Ectodermal cell (in vitro differentiated cells): ENCODE results near the gene LRBA.

Experiments used
- H3K27ac ChIP-seq: 2 replicates; pipeline ENCODE4 v1.7.0; 2013; ENCODE audit warnings: mild to moderate bottlenecking, low read depth, low read length; ENCODE audit not compliant: insufficient read depth, poor library complexity, severe bottlenecking
- H3K27me3 ChIP-seq: 2 replicates; pipeline ENCODE4 v1.7.0; 2013; ENCODE audit warnings: mild to moderate bottlenecking, low read length; ENCODE audit not compliant: insufficient read depth, control insufficient read depth, poor library complexity, severe bottlenecking
- H3K36me3 ChIP-seq: one replicate; pipeline ENCODE4 v1.7.0; 2013; ENCODE audit warnings: low read length; ENCODE audit not compliant: control insufficient read depth, insufficient read depth
- H3K4me1 ChIP-seq: one replicate; pipeline ENCODE4 v1.7.0; 2013; ENCODE audit warnings: low read length; ENCODE audit not compliant: control insufficient read depth, insufficient read depth
- H3K4me3 ChIP-seq: 2 replicates; pipeline ENCODE4 v1.7.0; 2013; ENCODE audit warnings: low read depth, low read length, control low read depth; ENCODE audit not compliant: insufficient read depth
- H3K9me3 ChIP-seq: 2 replicates; pipeline ENCODE4 v1.7.0; 2013; ENCODE audit warnings: mild to moderate bottlenecking, low read length, moderate library complexity; ENCODE audit not compliant: control insufficient read depth
- WGBS, 2 experiments: methylation state at CpG; one replicate each; pipeline ENCODE4 v1.1.7; 2013; ENCODE audit warnings: missing lambda C conversion rate in 2 of 2; 5-methylcytosine and 5-hydroxymethylcytosine counted together

LRBA gene

DNA sequence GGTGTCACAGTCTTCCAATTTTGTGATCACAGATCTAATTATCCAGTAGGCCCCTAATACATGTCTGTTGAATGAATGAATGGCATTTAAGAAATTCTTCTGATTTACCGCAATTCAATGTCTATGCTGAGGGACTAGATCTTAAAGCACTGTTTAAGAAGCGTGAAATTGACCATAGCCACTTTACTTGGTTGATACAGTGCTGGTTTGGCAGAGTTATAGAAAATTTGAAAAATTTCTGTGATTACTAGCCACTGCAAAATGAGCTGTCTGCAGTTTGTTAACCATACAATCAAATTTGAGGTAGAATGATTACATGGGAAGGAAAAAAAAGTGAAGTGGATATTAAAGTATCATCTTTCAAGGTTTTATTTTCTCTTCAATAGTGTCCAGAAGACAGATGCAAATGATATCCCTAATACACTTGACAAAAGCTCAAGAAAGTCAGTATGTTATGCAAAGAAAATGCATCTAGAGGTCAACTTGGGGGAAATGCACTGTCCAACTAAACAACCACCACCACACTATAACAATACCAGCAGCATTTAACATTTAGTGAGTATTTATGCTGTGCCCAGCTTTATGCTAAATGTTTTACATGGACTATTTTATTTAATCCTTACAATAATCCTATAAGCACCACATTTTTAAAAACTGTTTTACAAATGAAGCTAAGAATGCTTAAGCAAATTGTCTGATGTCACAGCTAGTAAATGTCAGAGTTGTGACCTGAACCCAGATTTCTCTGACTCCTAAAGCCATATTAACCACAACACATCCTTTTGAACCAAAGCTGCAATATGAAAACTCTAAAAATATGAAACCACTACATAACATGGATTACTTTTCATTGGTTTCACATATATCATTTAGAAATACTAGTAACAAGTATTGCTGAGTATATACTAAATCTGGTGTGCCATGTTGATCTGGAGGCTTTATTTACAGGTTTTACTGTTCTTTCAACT lies 651.1 kb downstream of the LRBA start:
- H3K27me3 ChIP-seq, result no peaks in the 10 kb centered on the region
- H3K36me3 ChIP-seq, result no peaks in the 10 kb centered on the region
- no peak overlapping the region for H3K27ac ChIP-seq
- WGBS, 2 experiments, result 75 to 87% methylated on average over 2 of the region's 2 CpGs
- no peak overlapping the region for H3K4me3 ChIP-seq
- H3K4me1 ChIP-seq, result peaks cover 25% of the 10 kb centered on the region
- H3K9me3 ChIP-seq, result no peaks in the 10 kb centered on the region

GRCh38 chr4:150358691-150359090 lies 656.4 kb downstream of the LRBA start:
- H3K27me3 ChIP-seq, result no peaks in the 10 kb centered on the region

GRCh38 chr4:150357829-150358228 lies 657.3 kb downstream of the LRBA start:
- no peaks in the 10 kb centered on the region for H3K36me3 ChIP-seq
- WGBS, 2 experiments, result 100% methylated on average over 1 of the region's 1 CpG

More at GRCh38 chr4:150358691-150359090, 656.4 kb downstream of the LRBA start:
- Histone ChIP-seq H3K9me3 (no peaks in the 10 kb centered on the region), H3K36me3 (no peaks in the 10 kb centered on the region), H3K4me3 (no peak overlapping the region), H3K4me1 (peaks cover 6% of the 10 kb centered on the region), H3K27ac (no peak overlapping the region)

DNA sequence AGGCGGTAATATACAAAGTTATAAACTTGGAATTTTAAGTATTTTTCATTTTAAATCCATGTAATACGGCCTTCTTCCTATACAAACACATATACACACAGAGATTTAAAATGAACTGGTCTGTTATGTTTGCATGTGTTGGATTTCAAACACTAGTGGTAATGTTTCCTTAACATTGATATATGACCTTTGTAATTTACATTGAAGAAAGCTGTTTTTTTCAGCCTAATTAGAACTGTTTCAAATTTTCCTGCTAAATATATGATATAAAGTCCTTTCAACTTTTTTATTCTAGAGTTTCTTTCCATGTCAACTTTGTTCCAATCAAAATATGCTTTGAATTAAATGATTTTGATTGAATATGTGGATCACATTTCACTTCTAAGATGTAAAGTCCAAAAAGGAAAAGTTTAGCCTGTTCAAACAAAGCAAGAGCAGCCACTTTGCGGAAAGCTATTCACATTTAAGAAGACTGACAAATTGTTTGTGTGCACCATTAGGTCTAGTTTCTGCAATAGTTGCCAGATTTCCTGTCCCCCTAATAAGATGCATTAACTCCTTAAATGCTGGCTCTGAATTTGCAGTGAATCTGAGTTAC lies 659.1 kb downstream of the LRBA start:
- no peak overlapping the region for H3K27ac ChIP-seq
- no peaks in the 10 kb centered on the region for H3K27me3 ChIP-seq
- peaks cover 4% of the 10 kb centered on the region for H3K4me1 ChIP-seq
- no peak overlapping the region for H3K4me3 ChIP-seq
- WGBS, 2 experiments, result 86 to 87% methylated on average over 1 of the region's 3 CpGs
- H3K9me3 ChIP-seq, result no peaks in the 10 kb centered on the region
- no peaks in the 10 kb centered on the region for H3K36me3 ChIP-seq

More at GRCh38 chr4:150357829-150358228, 657.3 kb downstream of the LRBA start:
- Histone ChIP-seq H3K4me1 (peaks cover 4% of the 10 kb centered on the region), H3K27me3 (no peaks in the 10 kb centered on the region), H3K9me3 (no peaks in the 10 kb centered on the region), H3K27ac (no peak overlapping the region), H3K4me3 (no peak overlapping the region)

DNA sequence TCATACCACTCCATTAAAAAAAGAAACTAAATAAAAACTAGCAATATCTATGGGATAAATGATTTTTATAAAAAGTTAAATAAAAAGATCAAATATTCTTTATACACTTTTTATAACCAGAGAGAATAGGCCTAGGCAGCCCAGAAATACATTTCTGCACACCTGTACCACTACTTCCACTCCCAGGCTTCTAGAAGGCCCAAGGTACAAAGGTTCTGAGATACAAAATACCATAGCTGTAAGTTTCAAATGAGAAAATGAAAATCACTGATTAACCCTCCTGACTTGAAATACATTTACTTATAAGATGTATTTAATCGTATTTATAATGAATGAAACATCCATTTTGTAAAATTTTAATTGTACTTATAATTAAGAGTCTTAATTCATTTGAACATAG lies 659.7 kb downstream of the LRBA start:
- Histone ChIP-seq H3K27me3 (no peaks in the 10 kb centered on the region), H3K4me3 (no peak overlapping the region), H3K36me3 (no peaks in the 10 kb centered on the region), H3K4me1 (peaks cover 4% of the 10 kb centered on the region), H3K9me3 (no peaks in the 10 kb centered on the region), H3K27ac (no peak overlapping the region)
- no CpG with 5 or more reads among the region's 1 CpG for WGBS, 2 experiments

DNA sequence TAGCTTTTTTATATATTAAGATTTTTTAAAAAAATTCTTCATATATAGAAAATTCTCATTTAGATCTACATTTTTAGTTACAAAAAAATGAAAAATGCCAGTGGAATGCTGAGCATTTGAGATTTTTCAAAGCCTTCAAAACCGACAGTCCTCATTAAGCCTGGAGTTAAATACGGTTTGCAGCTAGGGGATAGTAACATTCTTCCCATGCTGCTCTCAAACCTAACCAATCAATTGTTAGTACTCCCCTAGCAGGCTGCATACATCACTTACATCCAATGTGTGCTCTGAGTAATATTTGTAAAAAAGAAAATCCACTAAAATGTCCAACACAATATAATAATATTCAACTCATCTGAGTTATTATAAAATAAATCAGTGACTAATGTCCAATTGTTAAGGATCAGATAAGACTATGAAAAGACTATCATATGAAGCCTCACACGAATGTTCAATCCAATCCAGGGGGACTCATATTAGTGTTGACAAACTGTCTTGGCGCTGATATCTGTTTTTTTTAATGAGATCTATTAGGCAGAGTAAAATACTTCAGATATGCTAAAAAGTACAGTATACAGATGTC lies 660.8 kb downstream of the LRBA start:
- no peaks in the 10 kb centered on the region for H3K27me3 ChIP-seq
- no peaks in the 10 kb centered on the region for H3K36me3 ChIP-seq
- no peak overlapping the region for H3K4me3 ChIP-seq
- peaks cover 4% of the 10 kb centered on the region for H3K4me1 ChIP-seq
- WGBS, 2 experiments, result 79 to 83% methylated on average over 3 to 4 of the region's 4 CpGs
- no peaks in the 10 kb centered on the region for H3K9me3 ChIP-seq
- H3K27ac ChIP-seq, result no peak overlapping the region

DNA sequence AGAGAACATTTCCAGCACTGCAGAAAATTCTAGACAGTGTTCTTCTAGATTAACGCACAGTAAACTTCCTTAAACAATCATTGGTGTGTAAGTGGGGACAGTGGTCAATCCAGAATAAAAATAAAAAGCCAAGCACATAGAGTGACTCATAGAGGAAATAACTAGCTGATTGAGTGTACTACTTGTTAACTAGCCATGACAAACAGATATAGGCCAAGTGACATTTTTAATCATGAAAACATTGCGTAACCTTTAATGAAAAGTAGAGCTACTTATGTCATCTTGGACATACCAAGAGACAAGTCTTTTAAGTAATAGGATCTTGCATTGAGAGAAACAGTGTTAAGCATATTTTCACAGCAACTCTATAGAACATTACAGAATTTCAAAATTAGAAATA lies 667.0 kb downstream of the LRBA start:
- H3K4me3 ChIP-seq, result no peak overlapping the region
- H3K9me3 ChIP-seq, result no peaks in the 10 kb centered on the region
- no peaks in the 10 kb centered on the region for H3K27me3 ChIP-seq
- H3K36me3 ChIP-seq, result no peaks in the 10 kb centered on the region
- H3K27ac ChIP-seq, result no peak overlapping the region
- WGBS, 2 experiments, result 92% methylated on average over 2 of the region's 2 CpGs
- no peaks in the 10 kb centered on the region for H3K4me1 ChIP-seq

GRCh38 chr4:150345207-150345744 lies 669.8 kb downstream of the LRBA start:
- peak overlapping the region; percentile 23 for H3K27ac ChIP-seq
- H3K9me3 ChIP-seq, result no peaks in the 10 kb centered on the region
- no peaks in the 10 kb centered on the region for H3K4me1 ChIP-seq
- H3K36me3 ChIP-seq, result no peaks in the 10 kb centered on the region
- WGBS, 2 experiments, result 90 to 98% methylated on average over 2 to 3 of the region's 3 CpGs
- no peaks in the 10 kb centered on the region for H3K27me3 ChIP-seq
- H3K4me3 ChIP-seq, result no peak overlapping the region

- no peaks in the 10 kb centered on the region for H3K36me3 ChIP-seq
- H3K4me3 ChIP-seq, result no peak overlapping the region
- no peaks in the 10 kb centered on the region for H3K9me3 ChIP-seq
- no peaks in the 10 kb centered on the region for H3K4me1 ChIP-seq
- no peak overlapping the region for H3K27ac ChIP-seq
- H3K27me3 ChIP-seq, result no peaks in the 10 kb centered on the region
- WGBS, 2 experiments, result 84 to 88% methylated on average over 1 of the region's 2 CpGs
Measured at GRCh38 chr4:150343796-150344195, 671.3 kb downstream of the LRBA start.

DNA sequence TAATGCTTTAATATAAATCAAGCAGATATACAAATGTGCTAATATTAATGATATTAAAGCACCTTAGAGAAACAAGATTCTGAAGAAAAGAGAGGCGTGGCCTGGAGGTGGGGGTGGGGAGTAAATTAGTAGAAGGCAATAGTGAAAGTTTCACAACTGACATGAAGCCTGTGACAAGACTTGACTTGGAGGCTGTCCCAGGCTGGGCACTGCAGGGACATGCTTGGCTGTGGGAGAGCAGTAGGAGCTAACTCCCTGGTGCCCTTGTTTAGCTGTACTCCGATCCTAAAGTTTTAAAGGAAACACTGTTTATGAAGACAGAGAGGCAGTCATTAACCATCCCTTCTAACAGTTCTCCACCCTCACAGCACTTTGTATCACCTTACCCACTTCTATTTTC lies 672.1 kb downstream of the LRBA start:
- Histone ChIP-seq H3K27ac (no peak overlapping the region), H3K9me3 (no peaks in the 10 kb centered on the region), H3K4me3 (no peak overlapping the region), H3K27me3 (no peaks in the 10 kb centered on the region), H3K4me1 (peaks cover 2% of the 10 kb centered on the region), H3K36me3 (no peaks in the 10 kb centered on the region)
- WGBS, 2 experiments, result 81 to 85% methylated on average over 2 of the region's 2 CpGs
